RWPE2 (cell line): ENCODE results near the gene TMEM107.

ENCODE experiments used
- ATAC-seq: fragments of 200-7000 bp; cut with Tn5 transposase; 3 replicates; pipeline ENCODE4 v1.9.1; 2021; ENCODE audit warnings: low read depth
- DNase-seq: peaks from one replicate; pipeline ENCODE4 v3.0.0-alpha.2; 2020; ENCODE audit warnings: low spot score
- H3K27ac ChIP-seq: fragments of 450-650 bp; 2 replicates; pipeline ENCODE4 v1.5.1; 2017; ENCODE audit warnings: mild to moderate bottlenecking; ENCODE audit not compliant: poor library complexity, severe bottlenecking
- H3K27me3 ChIP-seq: fragments of 250-450 bp; sonication (Bioruptor Pico); 2 replicates; pipeline ENCODE4 v1.5.1; 2021; ENCODE audit warnings: mild to moderate bottlenecking, moderate library complexity; ENCODE audit not compliant: insufficient read depth, poor library complexity, severe bottlenecking
- H3K36me3 ChIP-seq: fragments of 250-450 bp; sonication (Bioruptor Pico); 2 replicates; pipeline ENCODE4 v1.5.1; 2020; ENCODE audit warnings: low read depth, mild to moderate bottlenecking, moderate library complexity
- H3K4me1 ChIP-seq: fragments of 250-450 bp; sonication (Bioruptor Pico); 2 replicates; pipeline ENCODE4 v1.5.1; 2021; ENCODE audit warnings: mild to moderate bottlenecking, moderate library complexity; ENCODE audit not compliant: insufficient read depth, poor library complexity, severe bottlenecking
- H3K4me3 ChIP-seq: fragments of 250-450 bp; sonication (Bioruptor Pico); 2 replicates; pipeline ENCODE4 v1.5.1; 2021; ENCODE audit warnings: mild to moderate bottlenecking, moderate library complexity; ENCODE audit not compliant: severe bottlenecking
- H3K9me3 ChIP-seq: fragments of 250-450 bp; sonication (Bioruptor Pico); 2 replicates; pipeline ENCODE4 v1.5.1; 2021; ENCODE audit warnings: mild to moderate bottlenecking, moderate library complexity; ENCODE audit not compliant: severe bottlenecking
- CTCF ChIP-seq: fragments of 450-650 bp; IDR thresholded peaks from one replicate; pipeline ENCODE4 v1.5.1; 2017; ENCODE audit warnings: mild to moderate bottlenecking, moderate library complexity; ENCODE audit not compliant: poor library complexity, severe bottlenecking

Gene TMEM107

GRCh38 chr17:8148560-8148959, 27.6 kb downstream of the TMEM107 start:
- Histone ChIP-seq H3K27me3 (no peaks in the 10 kb centered on the region), H3K36me3 (peaks cover 98% of the 10 kb centered on the region)
- no peak for DNase-seq

GRCh38 chr17:8147805-8148404, 28.3 kb downstream of the TMEM107 start:
- DNase-seq, result no peak
- no peak for ATAC-seq
- peaks cover 96% of the 10 kb centered on the region for H3K36me3 ChIP-seq
- no peaks in the 10 kb centered on the region for H3K9me3 ChIP-seq
- no peak overlapping the region for H3K4me3 ChIP-seq
- TF ChIP-seq CTCF, result no peak
- H3K27ac ChIP-seq, result no peak overlapping the region
- peaks cover 5% of the 10 kb centered on the region for H3K4me1 ChIP-seq
- no peaks in the 10 kb centered on the region for H3K27me3 ChIP-seq

More at GRCh38 chr17:8148560-8148959, 27.6 kb downstream of the TMEM107 start:
- TF ChIP-seq CTCF, result no peak
- Histone ChIP-seq H3K27ac (no peak overlapping the region), H3K4me3 (no peak overlapping the region), H3K4me1 (peaks cover 12% of the 10 kb centered on the region), H3K9me3 (no peaks in the 10 kb centered on the region)
- no peak for ATAC-seq

GRCh38 chr17:8147141-8147804, 28.9 kb downstream of the TMEM107 start:
- no peaks in the 10 kb centered on the region for H3K4me1 ChIP-seq
- DNase-seq (no peak), ATAC-seq (no peak)
- no peak overlapping the region for H3K27ac ChIP-seq
- no peaks in the 10 kb centered on the region for H3K9me3 ChIP-seq
- no peaks in the 10 kb centered on the region for H3K27me3 ChIP-seq
- peaks cover 97% of the 10 kb centered on the region for H3K36me3 ChIP-seq
- no peak for TF ChIP-seq CTCF
- no peak overlapping the region for H3K4me3 ChIP-seq

DNA sequence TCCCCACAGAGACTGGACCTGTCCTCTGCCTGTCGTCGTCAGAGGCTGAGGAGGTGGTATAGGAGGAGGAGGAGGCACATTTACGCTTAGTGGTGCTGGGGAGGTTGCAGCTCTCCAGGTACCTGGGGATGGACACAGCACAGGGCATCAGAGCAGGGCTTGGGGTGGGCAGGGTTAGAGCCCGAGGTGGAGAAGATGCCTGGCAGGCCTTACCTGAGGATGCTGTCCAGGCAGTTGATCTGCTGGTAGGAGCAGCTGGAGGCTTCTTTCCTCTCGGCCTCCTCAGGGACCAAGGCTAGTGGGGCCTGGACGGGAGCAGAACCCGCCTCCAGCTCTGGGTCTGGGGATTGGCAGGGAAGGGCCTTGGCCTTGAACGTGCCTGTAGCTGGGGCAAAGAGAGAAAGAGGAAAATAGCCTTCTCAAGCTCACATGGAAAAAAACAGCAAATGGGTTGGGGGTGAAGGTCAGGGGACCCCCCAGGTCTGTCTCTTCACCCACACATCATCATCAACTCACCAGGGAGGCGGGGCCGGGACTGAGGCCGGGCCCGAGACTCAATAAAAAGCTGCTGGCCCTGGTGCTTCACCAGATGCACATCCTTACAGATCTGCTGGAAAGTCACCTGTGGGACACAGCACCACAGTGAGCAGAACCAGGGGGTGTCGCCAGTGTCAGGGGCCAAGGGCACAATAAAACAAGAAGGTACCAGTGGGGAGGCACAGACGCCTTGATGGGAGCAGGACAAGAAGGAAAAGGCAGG, 29.6 kb downstream of the TMEM107 start:
- Histone ChIP-seq H3K4me3 (no peak overlapping the region), H3K4me1 (no peaks in the 10 kb centered on the region), H3K27ac (no peak overlapping the region), H3K9me3 (no peaks in the 10 kb centered on the region), H3K36me3 (peaks cover 98% of the 10 kb centered on the region), H3K27me3 (no peaks in the 10 kb centered on the region)
- ATAC-seq (no peak), DNase-seq (no peak)
- TF ChIP-seq CTCF, result no peak

DNA sequence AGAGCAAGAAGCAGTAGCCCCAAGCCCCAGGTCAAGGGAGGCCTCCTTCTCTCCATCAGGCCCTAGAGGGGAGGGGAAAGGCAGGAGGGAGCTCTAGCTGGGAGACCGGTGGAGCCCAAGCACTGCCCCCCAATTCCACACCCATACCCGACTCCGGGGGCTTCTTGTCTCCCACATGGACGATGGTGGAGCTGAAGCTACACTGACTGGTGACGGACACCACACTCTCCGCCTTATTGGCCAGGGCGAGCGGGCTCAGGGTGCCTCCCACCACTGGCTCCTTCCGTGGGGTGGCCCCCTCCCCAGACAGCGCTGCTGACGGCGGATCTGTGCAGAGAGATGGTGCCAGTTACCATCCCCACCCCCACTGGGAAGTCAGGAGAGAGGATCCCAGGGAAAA, 30.4 kb downstream of the TMEM107 start:
- Histone ChIP-seq H3K9me3 (no peaks in the 10 kb centered on the region), H3K36me3 (peaks cover 98% of the 10 kb centered on the region), H3K4me3 (no peak overlapping the region), H3K27ac (no peak overlapping the region), H3K4me1 (no peaks in the 10 kb centered on the region), H3K27me3 (no peaks in the 10 kb centered on the region)
- no peak for ATAC-seq
- TF ChIP-seq CTCF, result no peak
- no peak for DNase-seq
